ENCODE results near the gene IGDCC3.

Gene IGDCC3

GRCh38 chr15:65377976-65378366 lies at the start of gene IGDCC3:
TSS of gene IGDCC3 (minus strand) at chr15:65378002. CDS start at chr15:65377788, 214 bp downstream.
- no peak for TF ChIP-seq CTCF (IDR thresholded peaks at IDR 0.05; ENCODE audit: extremely low read depth, missing control alignments)
- no peak for DNase-seq (ENCODE audit: low spot score)

- TF ChIP-seq CTCF (IDR thresholded peaks at IDR 0.05; ENCODE audit: extremely low read depth, missing control alignments), result no peak
- DNase-seq (ENCODE audit: low spot score), result no peak
These were observed 48.5 kb upstream of the IGDCC3 start for GRCh38 chr15:65426216-65426853.

GRCh38 chr15:65424683-65425082 lies 46.9 kb upstream of the IGDCC3 start:
- DNase-seq (ENCODE audit: low spot score), result no peak
- no peak for TF ChIP-seq CTCF (IDR thresholded peaks at IDR 0.05; ENCODE audit: extremely low read depth, missing control alignments)

GRCh38 chr15:65423976-65424679 lies 46.3 kb upstream of the IGDCC3 start:
- no peak for DNase-seq (ENCODE audit: low spot score)
- no peak for TF ChIP-seq CTCF (IDR thresholded peaks at IDR 0.05; ENCODE audit: extremely low read depth, missing control alignments)

- TF ChIP-seq CTCF (IDR thresholded peaks at IDR 0.05; ENCODE audit: extremely low read depth, missing control alignments), result no peak
- DNase-seq (ENCODE audit: low spot score), result no peak
These were observed 45.6 kb upstream of the IGDCC3 start for GRCh38 chr15:65423150-65423975.

GRCh38 chr15:65421360-65422215 lies 43.8 kb upstream of the IGDCC3 start:
- peak; percentile 80 for DNase-seq (ENCODE audit: low spot score)
- no peak for TF ChIP-seq CTCF (IDR thresholded peaks at IDR 0.05; ENCODE audit: extremely low read depth, missing control alignments)

Data from GM20000 (cell line).